ENCODE data around the gene TENM3.

- TF ChIP-seq ESRRA (IDR thresholded peaks at IDR 0.05; ENCODE audit: low read length) = no peak
- no peak for TF ChIP-seq SP1 (IDR thresholded peaks at IDR 0.05; ENCODE audit: low read depth, low read length)
- no peak for TF ChIP-seq BHLHE40 (IDR thresholded peaks at IDR 0.05; ENCODE audit: borderline replicate concordance in 1 of 2, low read depth in 2 of 2, low read length in 1 of 2)
- TF ChIP-seq SRF (IDR thresholded peaks at IDR 0.05; ENCODE audit: low read depth in 2 of 2, low read length in 2 of 2) = no peak
- no peak for TF ChIP-seq EZH2 (IDR thresholded peaks at IDR 0.05; ENCODE audit: borderline replicate concordance, control insufficient read depth, low read depth, low read length)
- no peak for TF ChIP-seq MTA2 (IDR thresholded peaks at IDR 0.05; ENCODE audit: low read depth)
Observed at GRCh38 chr4:182246401-182247205, 3.4 kb downstream of the TENM3 start.

Measured in GM12878 (cell line).